Kidney epithelial cell (primary cell): ENCODE measurements around the gene SUMO1. TPM values are rescaled to one million over a fixed set of nuclear protein-coding genes. Genes with fewer than 3 reads are reported as not detected.
A peak's percentile ranks its signal among the peaks of the same experiment; 100 is the strongest.

ENCODE experiments used
- DNase-seq: peaks from one replicate; pipeline ENCODE4 v3.0.0-alpha.2; 2010; ENCODE audit warnings: low read depth
- H3K27me3 ChIP-seq: 2 replicates; pipeline ENCODE4 v1.6.0; 2011; ENCODE audit warnings: low read length; ENCODE audit not compliant: control insufficient read depth, insufficient read depth
- H3K36me3 ChIP-seq: 2 replicates; pipeline ENCODE4 v1.5.1; 2011; ENCODE audit warnings: low read length; ENCODE audit not compliant: control insufficient read depth, insufficient read depth
- H3K4me3 ChIP-seq: 2 replicates; pipeline ENCODE4 v1.5.1; 2011; ENCODE audit warnings: low read depth, mild to moderate bottlenecking, control low read depth, low read length
- CTCF ChIP-seq: IDR thresholded peaks from 2 replicates; pipeline ENCODE4 v1.5.1; 2011; ENCODE audit warnings: mild to moderate bottlenecking, moderate library complexity, low read length, control low read depth, inconsistent platforms; ENCODE audit not compliant: insufficient read depth, poor library complexity, severe bottlenecking
- total RNA-seq: library from RNA; depleted of rRNA; stranded (reverse); fragments of >200 nt; gene quantifications from 2 replicates; pipeline ENCODE4 v1.2.3, GENCODE V29; 2015

SUMO1 gene
- total RNA-seq, 1 donor from 2014 or later: 89.9 TPM

GRCh38 chr2:202172439-202173211 lies 65.8 kb downstream of the SUMO1 start:
- TF ChIP-seq CTCF: no peak
- no peak for DNase-seq

GRCh38 chr2:202171241-202171825 lies 67.1 kb downstream of the SUMO1 start:
- Histone ChIP-seq H3K36me3 (no peaks in the 10 kb centered on the region), H3K4me3 (peak overlapping the region; percentile 3), H3K27me3 (no peaks in the 10 kb centered on the region)
- no peak for TF ChIP-seq CTCF
- no peak for DNase-seq

More at GRCh38 chr2:202172439-202173211, 65.8 kb downstream of the SUMO1 start:
- Histone ChIP-seq H3K27me3 (no peaks in the 10 kb centered on the region), H3K36me3 (no peaks in the 10 kb centered on the region), H3K4me3 (no peak overlapping the region)

- TF ChIP-seq CTCF: no peak
- H3K4me3 ChIP-seq: no peak overlapping the region
- DNase-seq: no peak
These were observed 68.5 kb downstream of the SUMO1 start for GRCh38 chr2:202169832-202170424.

GRCh38 chr2:202169131-202169530 lies 69.3 kb downstream of the SUMO1 start:
- TF ChIP-seq CTCF: no peak
- no peaks in the 10 kb centered on the region for H3K36me3 ChIP-seq
- no peak overlapping the region for H3K4me3 ChIP-seq
- no peaks in the 10 kb centered on the region for H3K27me3 ChIP-seq
- no peak for DNase-seq

More at GRCh38 chr2:202169832-202170424, 68.5 kb downstream of the SUMO1 start:
- no peaks in the 10 kb centered on the region for H3K27me3 ChIP-seq
- H3K36me3 ChIP-seq: no peaks in the 10 kb centered on the region

GRCh38 chr2:202165945-202166344 lies 72.5 kb downstream of the SUMO1 start:
- Histone ChIP-seq H3K27me3 (no peaks in the 10 kb centered on the region), H3K36me3 (no peaks in the 10 kb centered on the region), H3K4me3 (no peak overlapping the region)
- TF ChIP-seq CTCF: no peak
- no peak for DNase-seq
